Measurements from ENCODE around the gene NPPB. TPM values are rescaled to one million over a fixed set of nuclear protein-coding genes. Genes with fewer than 3 reads are reported as not detected.
"Not testable (repeated sequence)": the region's sequence is repeated elsewhere in the genome, so short reads cannot be mapped to it uniquely, and the experiment has no call there.

Gene NPPB
- polyA plus RNA-seq, 1 donor from 2014 or later = not detected

GRCh38 chr1:11901446-11901845, 42.7 kb upstream of the NPPB start:
- not testable (repeated sequence) for H3K9me3 ChIP-seq (ENCODE audit: low read length); H3K9me2 ChIP-seq (ENCODE audit: insufficient read depth, low read length); H3F3A ChIP-seq (ENCODE audit: insufficient read depth, low read length, poor library complexity, severe bottlenecking); H3K4me2 ChIP-seq (ENCODE audit: low read length); H3K4me3 ChIP-seq (ENCODE audit: low read length); H2AFZ ChIP-seq (ENCODE audit: low read depth, low read length); H3K36me3 ChIP-seq (ENCODE audit: insufficient read depth, low read length); H3K27ac ChIP-seq (ENCODE audit: low read length); H4K20me1 ChIP-seq (ENCODE audit: insufficient read depth); H3K79me2 ChIP-seq (replicated peaks; ENCODE audit: insufficient read depth, low read length); H3K9ac ChIP-seq (ENCODE audit: low read length)
- H3K27me3 ChIP-seq (ENCODE audit: insufficient read depth, low read depth, low read length) = peaks cover 17% of the 10 kb centered on the region

GRCh38 chr1:11898831-11899467, 40.2 kb upstream of the NPPB start:
- peaks cover 17% of the 10 kb centered on the region for H3K27me3 ChIP-seq (ENCODE audit: insufficient read depth, low read depth, low read length)
- H4K20me1 ChIP-seq (ENCODE audit: insufficient read depth) = no peaks in the 10 kb centered on the region
- no peak overlapping the region for H3K4me3 ChIP-seq (ENCODE audit: low read length)
- no peaks in the 10 kb centered on the region for H3K9me3 ChIP-seq (ENCODE audit: low read length)
- H3K79me2 ChIP-seq (replicated peaks; ENCODE audit: insufficient read depth, low read length) = no peaks in the 10 kb centered on the region
- H3K27ac ChIP-seq (ENCODE audit: low read length) = no peak overlapping the region
- no peak for TF ChIP-seq RAD21 (conservative IDR thresholded peaks at IDR 0.05)
- TF ChIP-seq REST (IDR thresholded peaks at IDR 0.05; ENCODE audit: borderline replicate concordance) = no peak
- no peak for TF ChIP-seq EZH2 (IDR thresholded peaks at IDR 0.05; ENCODE audit: borderline replicate concordance, insufficient read depth, low read length, poor library complexity, severe bottlenecking)
- TF ChIP-seq POLR2AphosphoS5 (IDR thresholded peaks at IDR 0.05) = no peak
- TF ChIP-seq EP300 (conservative IDR thresholded peaks at IDR 0.05; ENCODE audit: poor library complexity, severe bottlenecking) = no peak
- TF ChIP-seq TAF1 (IDR thresholded peaks at IDR 0.05; ENCODE audit: low read depth) = no peak
- no peak for TF ChIP-seq CTCF (IDR thresholded peaks at IDR 0.05; ENCODE audit: poor library complexity, severe bottlenecking)
- TF ChIP-seq MXI1 (conservative IDR thresholded peaks at IDR 0.05; ENCODE audit: poor library complexity, severe bottlenecking) = no peak
- no peak for TF ChIP-seq SMC3 (conservative IDR thresholded peaks at IDR 0.05; ENCODE audit: poor library complexity)
- no peak overlapping the region for H3K4me2 ChIP-seq (ENCODE audit: low read length)
- no peak overlapping the region for H2AFZ ChIP-seq (ENCODE audit: low read depth, low read length)
- H3K36me3 ChIP-seq (ENCODE audit: insufficient read depth, low read length) = no peaks in the 10 kb centered on the region
- H3K9me2 ChIP-seq (ENCODE audit: insufficient read depth, low read length) = no peaks in the 10 kb centered on the region
- H3K9ac ChIP-seq (ENCODE audit: low read length) = no peak overlapping the region
- no peaks in the 10 kb centered on the region for H3F3A ChIP-seq (ENCODE audit: insufficient read depth, low read length, poor library complexity, severe bottlenecking)

All from neural cell (in vitro differentiated cells).